HG03039 (cell line): Measurements from ENCODE around the gene ARL9.

Experiments used
- ATAC-seq: cut with Tn5 transposase; IDR thresholded peaks from one replicate; pipeline ENCODE4 v1.9.1; 2021; ENCODE audit warnings: mild to moderate bottlenecking, moderate library complexity; ENCODE audit not compliant: unreplicated experiment

Gene ARL9

DNA sequence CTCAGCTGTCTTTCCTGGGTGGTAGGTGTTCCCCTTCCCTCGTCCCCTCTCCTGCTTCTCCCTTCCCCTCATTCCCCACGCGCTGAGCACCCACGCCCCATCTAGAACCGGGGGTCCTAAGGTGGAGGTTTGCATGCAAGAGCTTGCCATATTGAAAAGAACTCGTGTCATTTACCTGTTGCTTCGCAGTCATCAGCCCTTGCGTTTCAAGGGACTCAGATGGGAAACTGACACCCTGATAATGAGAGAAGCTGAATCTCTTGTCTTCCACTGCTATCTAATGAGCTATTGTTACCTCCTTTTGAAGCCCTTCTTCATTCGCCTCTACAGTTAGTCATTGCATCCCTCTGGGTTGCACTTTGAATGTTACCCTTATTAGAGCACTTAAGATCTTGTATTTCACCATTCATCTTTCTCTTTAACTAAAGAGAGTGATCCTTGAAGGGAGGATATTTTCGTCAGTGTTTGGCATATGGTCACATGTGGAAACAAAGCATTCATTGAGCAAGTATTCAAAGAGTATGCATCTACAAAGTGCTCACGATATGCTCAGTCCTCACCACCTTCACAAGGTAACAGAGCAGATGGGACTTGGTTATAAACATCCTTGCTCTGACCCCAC is 25.7 kb downstream of the ARL9 start:
- no peak for ATAC-seq

DNA sequence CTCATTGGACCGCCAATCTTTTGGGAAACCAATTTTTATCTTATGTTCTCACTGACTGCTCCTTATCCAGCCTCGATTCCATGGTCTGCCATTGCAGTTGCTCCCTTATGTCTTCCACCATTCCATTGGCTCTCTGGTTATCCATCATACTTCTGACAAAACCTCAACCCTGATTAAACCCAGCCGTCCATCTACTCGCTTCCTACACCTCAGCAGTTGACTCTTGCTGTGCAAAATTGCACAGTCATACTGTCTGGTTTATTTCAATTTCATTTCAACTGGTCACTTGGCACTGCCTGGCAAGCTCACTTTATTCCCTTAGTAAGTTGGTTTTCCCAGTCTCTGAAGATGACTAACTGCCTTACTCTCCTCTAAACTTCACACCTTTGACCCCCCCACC is 26.2 kb downstream of the ARL9 start:
- ATAC-seq = no peak

DNA sequence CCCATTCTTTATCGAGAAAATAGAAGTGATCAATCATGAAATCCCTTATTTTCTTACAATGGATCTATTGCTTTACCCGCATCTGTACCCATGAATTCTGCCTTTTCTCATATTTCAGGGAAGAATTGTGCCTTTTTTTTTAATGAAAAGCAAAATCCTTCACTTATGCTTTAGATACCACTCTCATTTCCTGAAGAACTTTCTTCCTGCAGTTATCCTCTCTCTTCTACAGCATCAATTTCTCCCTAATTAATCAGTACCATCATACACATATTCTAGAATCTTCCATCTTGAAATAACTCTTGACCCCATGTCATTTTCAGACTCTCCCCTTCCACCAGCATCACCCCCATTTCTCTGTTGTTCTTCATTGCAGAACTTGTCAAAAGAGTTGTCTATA is 26.6 kb downstream of the ARL9 start:
- ATAC-seq = no peak

DNA sequence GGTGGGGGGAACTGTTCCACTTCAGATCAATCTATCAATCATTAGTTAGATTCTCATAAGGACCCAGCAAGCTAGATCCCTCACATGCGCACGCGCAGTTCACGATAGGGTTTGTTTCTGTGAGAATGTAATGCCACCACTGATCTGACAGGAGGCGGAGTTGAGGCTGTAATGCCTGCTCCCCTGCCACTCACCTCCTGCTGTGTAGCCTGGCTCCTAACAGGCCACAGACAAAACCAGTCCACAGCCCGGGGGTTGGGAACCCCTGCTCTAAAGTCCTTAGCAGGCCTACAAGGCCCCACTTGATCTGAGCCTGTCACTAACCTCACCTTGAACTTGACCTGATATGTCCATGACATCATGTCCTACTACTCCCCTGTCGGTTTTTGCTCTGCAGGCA is 30.3 kb downstream of the ARL9 start:
- ATAC-seq = no peak

DNA sequence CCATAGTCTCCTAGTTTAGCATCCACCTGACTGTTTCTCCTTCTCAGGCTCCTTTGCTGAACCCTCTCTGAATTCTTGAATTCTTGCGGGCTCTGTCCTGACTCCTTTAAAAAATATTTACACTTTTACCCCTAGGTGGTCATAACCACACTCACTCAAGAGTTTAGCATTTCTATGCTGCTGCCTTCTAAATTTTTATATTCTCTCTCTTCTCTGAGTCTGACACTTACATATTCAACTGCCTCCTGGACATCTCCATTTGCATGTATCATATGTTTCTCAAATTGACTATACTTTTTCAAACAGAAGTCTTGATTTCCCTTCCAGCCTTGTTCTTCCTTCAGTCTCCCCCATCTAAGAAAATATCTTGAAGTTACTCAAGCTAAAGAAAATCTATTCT is 31.6 kb downstream of the ARL9 start:
- ATAC-seq = no peak

DNA sequence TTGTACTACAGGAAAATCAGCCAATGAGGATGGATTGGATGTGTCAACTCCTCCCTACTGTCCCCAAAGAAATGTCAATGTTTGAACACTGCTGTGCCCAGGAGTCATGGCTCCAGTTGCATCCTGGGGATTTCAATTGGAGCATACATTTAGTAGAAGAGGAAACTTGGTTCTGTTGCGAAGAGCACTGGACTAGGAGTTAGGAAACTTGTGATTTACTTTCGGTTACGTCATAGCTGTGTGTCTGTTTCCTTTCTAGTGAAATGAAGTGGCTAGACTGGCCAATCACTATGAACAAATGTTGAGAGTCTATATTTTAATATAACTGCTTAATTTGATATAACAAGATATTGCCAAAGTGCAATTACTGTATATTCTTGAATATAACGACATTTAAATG is 35.2 kb downstream of the ARL9 start:
- ATAC-seq = no peak

DNA sequence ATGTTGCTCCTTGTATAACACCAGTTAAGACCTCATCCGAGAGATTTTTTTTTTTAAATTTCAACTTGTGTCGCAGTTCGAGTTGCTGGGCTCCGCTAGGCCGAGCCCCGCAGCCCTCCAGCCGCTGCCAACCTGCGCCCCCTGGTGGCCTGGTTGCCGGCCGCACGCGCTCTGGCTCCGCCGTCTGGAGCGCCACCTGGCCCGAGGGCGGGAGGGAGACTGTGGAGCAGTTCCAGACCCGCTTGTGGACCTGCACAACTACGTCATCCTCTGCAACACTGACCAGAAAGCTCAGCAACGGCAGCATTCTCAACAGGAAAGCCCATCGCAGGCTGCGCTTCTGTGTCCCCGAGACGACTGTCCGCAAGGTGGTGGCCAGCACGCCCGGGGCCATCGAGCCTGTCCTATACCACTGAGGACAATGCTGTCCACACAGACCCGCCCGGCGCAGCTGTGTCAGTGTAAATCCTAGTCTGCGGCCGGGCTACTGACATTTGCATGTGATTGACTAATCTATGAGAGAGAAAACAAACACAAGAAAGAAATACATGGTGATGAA is 39.1 kb downstream of the ARL9 start:
- ATAC-seq = peak; percentile 98

DNA sequence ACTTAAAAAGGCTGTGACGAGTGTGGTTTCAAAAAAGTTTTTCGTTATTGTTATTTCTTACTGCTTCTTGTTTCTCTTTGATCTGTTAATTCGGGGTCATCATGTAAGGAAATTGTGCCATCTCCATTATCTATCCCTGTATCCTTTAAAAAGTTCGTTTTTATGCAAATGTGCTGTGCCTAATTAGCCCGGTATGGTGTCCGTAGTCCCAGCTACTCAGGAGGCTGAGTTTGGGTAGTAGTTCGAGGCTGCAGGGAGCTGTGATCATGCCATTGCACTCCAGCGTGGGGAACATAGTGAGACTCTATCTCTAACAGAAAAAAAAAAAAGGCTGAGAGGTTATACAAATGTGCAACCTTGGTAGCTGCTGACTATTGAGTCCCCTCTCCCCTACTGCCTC is 45.1 kb downstream of the ARL9 start:
- no peak for ATAC-seq

DNA sequence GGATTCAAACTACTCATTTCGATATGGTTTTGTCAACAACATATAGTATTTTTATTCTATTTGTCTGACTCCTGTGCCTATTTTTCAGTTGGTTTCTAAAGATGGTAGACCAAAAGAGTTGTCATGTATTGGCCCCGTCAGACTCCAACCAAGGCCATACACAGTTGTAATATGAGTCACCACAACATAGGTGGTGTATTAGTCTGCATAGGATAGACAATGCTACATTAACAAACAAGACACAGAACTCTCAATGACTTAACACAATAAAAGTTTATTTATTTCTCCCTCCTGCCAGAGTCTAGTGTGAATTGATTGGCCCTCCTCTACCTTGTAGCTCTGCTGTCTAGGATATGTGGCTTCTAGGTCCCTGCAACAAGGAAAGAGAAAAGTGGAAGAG is 45.9 kb downstream of the ARL9 start:
- no peak for ATAC-seq

DNA sequence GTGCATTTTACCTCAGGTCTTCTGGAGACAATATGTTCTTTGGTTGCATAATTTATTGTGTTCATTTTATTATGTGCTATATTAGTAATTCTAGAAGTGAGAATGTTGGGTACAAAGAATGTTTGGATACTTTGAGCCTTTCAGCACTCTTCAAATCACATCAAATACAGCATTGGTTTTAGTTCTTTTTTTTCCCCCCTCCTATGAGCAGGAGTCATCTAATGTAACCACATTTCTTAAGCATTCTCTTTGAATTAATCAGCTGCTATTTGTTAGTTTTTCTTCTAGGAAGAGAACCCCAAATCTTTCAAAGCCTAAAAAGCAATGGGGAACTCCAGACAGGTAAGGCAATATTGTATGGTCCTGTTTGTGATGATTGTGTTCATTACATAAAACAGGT is 46.7 kb downstream of the ARL9 start:
- ATAC-seq = no peak

DNA sequence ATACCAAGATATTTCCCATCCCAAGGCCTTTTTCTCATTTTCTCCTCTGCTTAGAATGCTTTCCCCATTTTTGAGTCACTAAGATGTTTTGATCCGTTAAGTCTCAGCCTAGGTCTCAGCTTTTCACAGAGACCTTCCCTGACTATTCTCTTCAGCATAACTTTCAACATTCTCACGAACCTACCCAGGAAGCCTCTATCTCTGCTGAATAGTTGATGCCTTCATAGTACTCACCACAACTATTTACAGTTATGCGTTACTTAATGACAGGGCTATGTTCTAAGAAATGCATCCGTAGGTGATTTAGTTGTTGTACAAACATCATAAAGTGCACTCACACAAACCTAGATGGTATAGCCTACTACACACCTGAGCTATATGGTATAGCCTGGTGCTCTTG is 64.5 kb downstream of the ARL9 start:
- ATAC-seq = no peak
